ENCODE data around the gene SMIM43. TPM values are rescaled to one million over a fixed set of nuclear protein-coding genes. Genes with fewer than 3 reads are reported as not detected.

Gene SMIM43
- total and polyA plus RNA-seq, 2 of the 8 experiments (the other 6 are each of a cell fraction or from before 2014, with no cell fraction given), result 0.50 to 0.94 TPM

GRCh38 chr4:121724671-121725070 lies 40.3 kb downstream of the SMIM43 start (continued):
- TF ChIP-seq CTBP2 (IDR thresholded peaks at IDR 0.05; ENCODE audit: borderline replicate concordance, insufficient read depth, insufficient read length, low read length), result no peak
- no peak for TF ChIP-seq CBX5 (IDR thresholded peaks at IDR 0.05; ENCODE audit: low read depth, low read length)
- no peak for TF ChIP-seq EP300 (IDR thresholded peaks at IDR 0.05; ENCODE audit: borderline replicate concordance in 1 of 2, low read depth in 2 of 2, low read length in 2 of 2)

Data from H1 (cell line).